MM.1S (cell line): ENCODE measurements around the gene PARP11.

ENCODE experiments used
- DNase-seq: peaks from one replicate; pipeline ENCODE4 v3.0.0-alpha.2; 2015
- H2AFZ ChIP-seq: fragments of 300-600 bp; sonication (generic); 2 replicates; pipeline ENCODE4 v1.6.0; 2016; ENCODE audit warnings: antibody characterized with exemption, low read length
- H3F3A ChIP-seq: fragments of 300-600 bp; sonication (generic); 2 replicates; pipeline ENCODE4 v1.6.1; 2016; ENCODE audit warnings: mild to moderate bottlenecking, antibody characterized with exemption, low read length, moderate library complexity, mixed read lengths; ENCODE audit not compliant: insufficient read depth
- H3K27ac ChIP-seq: fragments of 300-600 bp; sonication (generic); 2 replicates; pipeline ENCODE4 v1.5.1; 2016; ENCODE audit warnings: mild to moderate bottlenecking, low read length
- H3K27me3 ChIP-seq: fragments of 300-600 bp; sonication (generic); replicated peaks from 2 replicates; pipeline ENCODE4 v1.6.0; 2016; ENCODE audit warnings: low read length; ENCODE audit not compliant: insufficient read depth
- H3K36me3 ChIP-seq: fragments of 300-600 bp; sonication (generic); replicated peaks from 2 replicates; pipeline ENCODE4 v1.6.1; 2016; ENCODE audit warnings: mild to moderate bottlenecking, low read length, mixed read lengths; ENCODE audit not compliant: insufficient read depth
- H3K4me1 ChIP-seq: fragments of 300-600 bp; sonication (generic); 2 replicates; pipeline ENCODE4 v1.6.1; 2016; ENCODE audit warnings: low read length, mixed read lengths
- H3K4me2 ChIP-seq: fragments of 300-600 bp; sonication (generic); 2 replicates; pipeline ENCODE4 v1.6.0; 2016; ENCODE audit warnings: low read depth, low read length
- H3K4me3 ChIP-seq: fragments of 300-600 bp; sonication (generic); 2 replicates; pipeline ENCODE4 v1.5.1; 2016; ENCODE audit warnings: low read length, mixed read lengths
- H3K79me2 ChIP-seq: fragments of 300-600 bp; sonication (generic); 2 replicates; pipeline ENCODE4 v1.6.1; 2016; ENCODE audit warnings: mixed run types, low read length, mixed read lengths
- H3K9ac ChIP-seq: fragments of 300-600 bp; sonication (generic); 2 replicates; pipeline ENCODE4 v1.6.1; 2016; ENCODE audit warnings: low read length, mixed read lengths
- H3K9me2 ChIP-seq: fragments of 300-600 bp; sonication (generic); replicated peaks from 2 replicates; pipeline ENCODE4 v1.6.1; 2016; ENCODE audit warnings: mild to moderate bottlenecking, low read length, mixed read lengths; ENCODE audit not compliant: insufficient read depth
- H3K9me3 ChIP-seq: fragments of 300-600 bp; sonication (generic); replicated peaks from 2 replicates; pipeline ENCODE4 v1.6.1; 2016; ENCODE audit warnings: mild to moderate bottlenecking, low read length, mixed read lengths; ENCODE audit not compliant: insufficient read depth
- H4K20me1 ChIP-seq: fragments of 300-600 bp; sonication (generic); 2 replicates; pipeline ENCODE4 v1.6.1; 2016; ENCODE audit warnings: mild to moderate bottlenecking, low read length, moderate library complexity, mixed read lengths; ENCODE audit not compliant: insufficient read depth
- EZH2 ChIP-seq: fragments of 300-600 bp; sonication (generic); optimal IDR thresholded peaks from 2 replicates; pipeline ENCODE3; 2017; ENCODE audit warnings: low read depth, mild to moderate bottlenecking, antibody characterized with exemption, low read length, mixed read lengths
- EZH2phosphoT487 ChIP-seq: fragments of 300-600 bp; sonication (generic); IDR thresholded peaks from 2 replicates; pipeline ENCODE4 v1.6.1; 2018; ENCODE audit warnings: antibody characterized with exemption, low read length
- TF ChIP-seq, protein P1 (sequence below): fragments of 300-600 bp; sonication (generic); IDR thresholded peaks from 2 replicates; pipeline ENCODE4 v1.5.1; 2016; ENCODE audit warnings: antibody characterized with exemption, low read length, mixed read lengths

PARP11 gene

DNA sequence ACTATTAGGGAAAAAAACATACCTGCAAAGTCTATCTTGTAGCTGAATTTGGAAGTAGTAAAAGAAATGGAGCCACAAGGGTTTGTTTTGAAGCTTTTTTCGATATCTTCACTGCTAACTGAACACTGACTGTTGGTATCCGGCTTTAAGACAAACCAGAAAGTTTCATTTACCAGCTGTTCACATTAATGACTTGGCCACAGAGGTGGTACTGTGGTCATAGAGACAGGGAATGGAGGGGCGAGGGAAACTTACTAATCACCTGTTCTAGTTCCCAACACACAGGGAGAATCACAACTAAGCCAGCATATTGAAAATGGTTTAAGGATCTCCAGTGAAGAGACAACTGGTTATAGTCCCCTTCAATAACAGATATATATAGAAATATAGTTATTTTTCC is 44.3 kb downstream of the PARP11 start:
- H3K4me3 ChIP-seq: no peak overlapping the region
- H3K9ac ChIP-seq: no peak overlapping the region
- no peaks in the 10 kb centered on the region for H4K20me1 ChIP-seq
- no peaks in the 10 kb centered on the region for H3K4me1 ChIP-seq
- no peaks in the 10 kb centered on the region for H3K79me2 ChIP-seq
- H3K4me2 ChIP-seq: no peak overlapping the region
- no peaks in the 10 kb centered on the region for H3F3A ChIP-seq
- DNase-seq: no peak
- H3K9me3 ChIP-seq: no peaks in the 10 kb centered on the region
- H2AFZ ChIP-seq: no peak overlapping the region
- no peak for TF ChIP-seq EZH2
- no peak for TF ChIP-seq EZH2phosphoT487
- TF ChIP-seq, protein P1, sequence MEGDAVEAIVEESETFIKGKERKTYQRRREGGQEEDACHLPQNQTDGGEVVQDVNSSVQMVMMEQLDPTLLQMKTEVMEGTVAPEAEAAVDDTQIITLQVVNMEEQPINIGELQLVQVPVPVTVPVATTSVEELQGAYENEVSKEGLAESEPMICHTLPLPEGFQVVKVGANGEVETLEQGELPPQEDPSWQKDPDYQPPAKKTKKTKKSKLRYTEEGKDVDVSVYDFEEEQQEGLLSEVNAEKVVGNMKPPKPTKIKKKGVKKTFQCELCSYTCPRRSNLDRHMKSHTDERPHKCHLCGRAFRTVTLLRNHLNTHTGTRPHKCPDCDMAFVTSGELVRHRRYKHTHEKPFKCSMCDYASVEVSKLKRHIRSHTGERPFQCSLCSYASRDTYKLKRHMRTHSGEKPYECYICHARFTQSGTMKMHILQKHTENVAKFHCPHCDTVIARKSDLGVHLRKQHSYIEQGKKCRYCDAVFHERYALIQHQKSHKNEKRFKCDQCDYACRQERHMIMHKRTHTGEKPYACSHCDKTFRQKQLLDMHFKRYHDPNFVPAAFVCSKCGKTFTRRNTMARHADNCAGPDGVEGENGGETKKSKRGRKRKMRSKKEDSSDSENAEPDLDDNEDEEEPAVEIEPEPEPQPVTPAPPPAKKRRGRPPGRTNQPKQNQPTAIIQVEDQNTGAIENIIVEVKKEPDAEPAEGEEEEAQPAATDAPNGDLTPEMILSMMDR: no peak
- no peaks in the 10 kb centered on the region for H3K36me3 ChIP-seq
- H3K9me2 ChIP-seq: no peaks in the 10 kb centered on the region
- H3K27me3 ChIP-seq: no peaks in the 10 kb centered on the region
- no peak overlapping the region for H3K27ac ChIP-seq

DNA sequence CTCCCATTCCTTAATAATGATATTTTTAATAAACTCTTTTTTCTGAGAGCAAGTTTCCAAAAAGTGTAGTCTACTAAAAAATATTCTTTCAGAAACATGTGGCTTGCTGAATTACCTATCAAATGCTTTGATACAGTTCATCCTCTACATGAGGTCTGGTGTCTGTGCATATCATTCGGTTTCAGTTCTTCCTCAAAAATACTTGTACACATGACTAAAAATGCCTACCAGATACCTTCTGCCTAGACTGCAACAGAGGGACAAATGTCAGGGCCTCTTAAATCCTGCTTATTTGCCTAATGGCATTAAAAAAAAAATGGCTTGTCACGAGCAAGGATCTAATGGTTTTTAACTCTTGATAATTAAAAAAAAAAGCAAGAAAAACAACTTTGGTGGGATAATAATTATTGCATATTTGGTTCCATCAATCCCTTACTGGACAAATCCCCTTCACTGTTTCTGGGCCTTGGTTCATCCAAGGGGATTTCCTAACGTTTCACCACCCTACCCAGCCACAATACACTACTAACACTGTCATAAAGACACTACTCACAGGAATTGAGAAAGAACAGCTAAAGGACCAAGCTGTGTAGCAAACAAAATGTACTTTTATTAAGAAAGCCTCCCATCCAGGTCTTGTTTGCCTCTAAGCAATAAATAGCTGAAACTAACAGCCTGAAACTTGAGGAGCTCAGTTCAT is 45.7 kb downstream of the PARP11 start:
- Histone ChIP-seq H2AFZ (no peak overlapping the region), H3K9ac (no peak overlapping the region), H3K9me3 (no peaks in the 10 kb centered on the region), H3K4me1 (no peaks in the 10 kb centered on the region), H3K27ac (no peak overlapping the region), H4K20me1 (no peaks in the 10 kb centered on the region), H3K9me2 (no peaks in the 10 kb centered on the region), H3K4me3 (no peak overlapping the region), H3K4me2 (no peak overlapping the region), H3K79me2 (no peaks in the 10 kb centered on the region), H3F3A (no peaks in the 10 kb centered on the region), H3K27me3 (no peaks in the 10 kb centered on the region), H3K36me3 (no peaks in the 10 kb centered on the region)
- TF ChIP-seq, protein P1: no peak
- TF ChIP-seq EZH2: no peak
- TF ChIP-seq EZH2phosphoT487: no peak
- DNase-seq: no peak

DNA sequence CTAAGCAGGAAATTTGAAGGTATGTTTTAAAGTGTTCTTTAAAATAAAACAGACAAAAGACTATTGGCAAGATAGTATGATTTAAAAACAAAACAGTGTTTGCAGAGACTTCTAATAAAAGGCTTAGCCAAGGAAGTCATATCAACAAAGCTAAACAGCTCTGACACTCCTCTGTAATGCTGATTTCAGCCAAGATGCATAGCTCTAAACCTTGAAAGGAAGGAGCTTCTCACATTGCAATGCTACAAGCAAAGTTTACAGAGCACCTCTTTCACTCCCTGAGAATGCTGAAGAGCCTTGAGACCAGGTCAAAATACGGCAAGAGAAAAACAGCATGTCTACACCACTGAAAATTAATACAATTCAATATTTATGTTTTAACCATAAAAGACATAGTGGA is 51.8 kb downstream of the PARP11 start:
- H2AFZ ChIP-seq: no peak overlapping the region
- H3K4me1 ChIP-seq: no peaks in the 10 kb centered on the region
- H3K27me3 ChIP-seq: no peaks in the 10 kb centered on the region
- H3F3A ChIP-seq: no peaks in the 10 kb centered on the region
- no peak for DNase-seq
- H3K4me2 ChIP-seq: no peak overlapping the region
- H4K20me1 ChIP-seq: no peaks in the 10 kb centered on the region
- no peaks in the 10 kb centered on the region for H3K9me3 ChIP-seq
- H3K36me3 ChIP-seq: no peaks in the 10 kb centered on the region
- H3K9ac ChIP-seq: no peak overlapping the region
- no peak overlapping the region for H3K27ac ChIP-seq
- H3K79me2 ChIP-seq: no peaks in the 10 kb centered on the region
- H3K9me2 ChIP-seq: no peaks in the 10 kb centered on the region
- no peak overlapping the region for H3K4me3 ChIP-seq
- TF ChIP-seq EZH2phosphoT487 (no peak), EZH2 (no peak)
- TF ChIP-seq, protein P1: no peak
